KMS-11 (cell line): ENCODE measurements around the gene RING1.

Experiments
- H2AFZ ChIP-seq: fragments of 200-600 bp; sonication (generic); 2 replicates; pipeline ENCODE4 v1.6.1; 2016; ENCODE audit warnings: antibody characterized with exemption, mixed run types, low read depth
- H3K27ac ChIP-seq: fragments of 200-600 bp; sonication (generic); 2 replicates; pipeline ENCODE4 v1.6.1; 2016; ENCODE audit warnings: mild to moderate bottlenecking, mixed run types
- H3K27me3 ChIP-seq: fragments of 200-600 bp; sonication (generic); 2 replicates; pipeline ENCODE4 v1.6.1; 2017; ENCODE audit warnings: mild to moderate bottlenecking, low read depth, mixed run types, moderate library complexity; ENCODE audit not compliant: insufficient read depth
- H3K36me3 ChIP-seq: fragments of 200-600 bp; sonication (generic); 2 replicates; pipeline ENCODE4 v1.6.1; 2017; ENCODE audit warnings: mild to moderate bottlenecking, mixed run types; ENCODE audit not compliant: insufficient read depth
- H3K4me1 ChIP-seq: fragments of 200-600 bp; sonication (generic); 2 replicates; pipeline ENCODE4 v1.6.1; 2016; ENCODE audit warnings: mild to moderate bottlenecking, low read depth, mixed run types; ENCODE audit not compliant: poor library complexity, severe bottlenecking
- H3K4me2 ChIP-seq: fragments of 200-600 bp; sonication (generic); 2 replicates; pipeline ENCODE4 v1.7.0; 2016; ENCODE audit warnings: mild to moderate bottlenecking, mixed run types
- H3K4me3 ChIP-seq: fragments of 200-600 bp; sonication (generic); IDR thresholded peaks from 2 replicates; pipeline ENCODE4 v1.6.1; 2017; ENCODE audit warnings: low read depth, low read length, mixed read lengths; ENCODE audit not compliant: insufficient read depth
- H3K79me2 ChIP-seq: fragments of 200-600 bp; sonication (generic); 2 replicates; pipeline ENCODE4 v1.6.1; 2016; ENCODE audit warnings: low read depth, mixed run types; ENCODE audit not compliant: insufficient read depth
- H3K9ac ChIP-seq: fragments of 200-600 bp; sonication (generic); 2 replicates; pipeline ENCODE4 v1.6.1; 2016; ENCODE audit warnings: mild to moderate bottlenecking, mixed run types
- H4K20me1 ChIP-seq: fragments of 200-600 bp; sonication (generic); 2 replicates; pipeline ENCODE4 v1.6.1; 2016; ENCODE audit warnings: mild to moderate bottlenecking, mixed run types; ENCODE audit not compliant: insufficient read depth
- TF ChIP-seq, protein P1 (sequence below): fragments of 200-600 bp; sonication (generic); conservative IDR thresholded peaks from 2 replicates; pipeline ENCODE4 v1.6.1; 2017; ENCODE audit warnings: low read depth, mild to moderate bottlenecking, antibody characterized with exemption, low read length, moderate library complexity, mixed read lengths

RING1 gene

DNA sequence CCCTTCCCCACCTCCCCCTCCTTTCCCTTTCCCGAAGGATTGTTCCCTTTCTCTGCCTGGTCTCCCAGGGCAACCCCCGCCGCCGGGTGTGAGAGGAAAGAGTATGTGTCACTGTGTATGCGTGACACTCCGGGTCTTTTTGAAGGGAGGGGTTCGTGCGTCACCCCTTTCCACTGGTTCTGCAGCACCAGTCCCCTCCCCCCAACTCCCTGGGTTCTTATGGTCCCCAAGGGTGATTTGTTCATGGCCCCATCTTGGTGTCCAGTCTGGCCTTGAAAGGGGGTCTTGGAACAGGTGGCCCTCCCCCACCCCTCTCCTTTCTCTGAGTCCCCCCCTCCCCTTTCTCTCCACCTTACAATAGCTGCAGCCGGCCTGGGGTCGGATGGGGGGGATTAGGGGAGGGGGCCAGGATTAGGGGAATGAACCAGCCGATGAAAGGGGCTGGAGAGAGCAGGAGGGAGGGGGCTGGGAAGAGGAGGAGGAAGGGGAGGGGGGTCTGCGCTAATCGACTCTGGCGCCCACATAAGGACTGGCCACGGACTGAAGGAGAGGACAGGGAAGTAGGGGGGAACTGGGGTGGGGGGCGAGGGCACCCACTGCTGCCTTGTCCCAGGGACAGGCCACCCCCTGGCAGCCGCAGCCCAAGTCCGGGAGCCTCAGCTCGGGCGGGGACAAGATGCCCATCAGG lies 1.3 kb upstream of the RING1 start:
- Histone ChIP-seq H3K4me3 (peak overlapping the region; percentile 22), H3K4me1 (peaks cover 28% of the 10 kb centered on the region), H3K4me2 (peak overlapping the region; percentile 94), H3K79me2 (peaks cover 4% of the 10 kb centered on the region), H3K27ac (no peak overlapping the region), H4K20me1 (no peaks in the 10 kb centered on the region), H2AFZ (no peak overlapping the region), H3K36me3 (no peaks in the 10 kb centered on the region), H3K9ac (peak overlapping the region; percentile 87; the same call in 1 of the 2 replicates), H3K27me3 (no peaks in the 10 kb centered on the region)
- TF ChIP-seq, protein P1, sequence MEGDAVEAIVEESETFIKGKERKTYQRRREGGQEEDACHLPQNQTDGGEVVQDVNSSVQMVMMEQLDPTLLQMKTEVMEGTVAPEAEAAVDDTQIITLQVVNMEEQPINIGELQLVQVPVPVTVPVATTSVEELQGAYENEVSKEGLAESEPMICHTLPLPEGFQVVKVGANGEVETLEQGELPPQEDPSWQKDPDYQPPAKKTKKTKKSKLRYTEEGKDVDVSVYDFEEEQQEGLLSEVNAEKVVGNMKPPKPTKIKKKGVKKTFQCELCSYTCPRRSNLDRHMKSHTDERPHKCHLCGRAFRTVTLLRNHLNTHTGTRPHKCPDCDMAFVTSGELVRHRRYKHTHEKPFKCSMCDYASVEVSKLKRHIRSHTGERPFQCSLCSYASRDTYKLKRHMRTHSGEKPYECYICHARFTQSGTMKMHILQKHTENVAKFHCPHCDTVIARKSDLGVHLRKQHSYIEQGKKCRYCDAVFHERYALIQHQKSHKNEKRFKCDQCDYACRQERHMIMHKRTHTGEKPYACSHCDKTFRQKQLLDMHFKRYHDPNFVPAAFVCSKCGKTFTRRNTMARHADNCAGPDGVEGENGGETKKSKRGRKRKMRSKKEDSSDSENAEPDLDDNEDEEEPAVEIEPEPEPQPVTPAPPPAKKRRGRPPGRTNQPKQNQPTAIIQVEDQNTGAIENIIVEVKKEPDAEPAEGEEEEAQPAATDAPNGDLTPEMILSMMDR, result no peak

DNA sequence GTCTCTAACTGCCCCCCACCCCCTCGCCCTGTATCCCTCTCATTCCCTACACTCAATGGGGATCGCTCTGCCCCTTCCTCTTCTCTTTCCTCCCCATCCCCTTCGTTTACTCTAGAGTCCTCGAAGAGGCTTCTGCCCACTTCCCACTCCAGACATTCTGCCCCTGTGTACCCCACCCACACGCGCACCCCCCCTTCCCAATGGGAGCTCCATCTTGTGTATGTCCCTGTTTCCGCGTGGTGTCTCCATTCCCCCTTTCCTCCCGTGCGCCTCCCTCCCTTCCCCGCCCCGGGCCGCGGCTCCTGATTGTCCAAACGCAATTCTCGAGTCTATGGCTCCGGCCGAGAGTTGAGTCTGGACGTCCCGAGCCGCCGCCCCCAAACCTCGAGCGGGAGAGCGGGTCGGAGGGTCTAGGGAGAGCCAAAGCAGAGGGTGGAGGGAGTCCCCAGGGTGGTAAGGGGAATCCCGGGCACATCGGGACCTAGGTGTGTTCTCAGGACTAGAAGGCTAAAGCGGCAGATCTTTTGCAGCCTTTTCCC lies 679 bp upstream of the RING1 start:
- TF ChIP-seq, protein P1, result no peak
- Histone ChIP-seq H3K4me1 (peaks cover 26% of the 10 kb centered on the region), H3K9ac (peak overlapping the region; percentile 87), H3K27ac (peak overlapping the region; percentile 78), H3K36me3 (no peaks in the 10 kb centered on the region), H3K4me2 (peak overlapping the region; percentile 94), H4K20me1 (no peaks in the 10 kb centered on the region), H3K79me2 (no peaks in the 10 kb centered on the region), H3K27me3 (no peaks in the 10 kb centered on the region), H2AFZ (peak overlapping the region; percentile 83), H3K4me3 (peak overlapping the region; percentile 22)

DNA sequence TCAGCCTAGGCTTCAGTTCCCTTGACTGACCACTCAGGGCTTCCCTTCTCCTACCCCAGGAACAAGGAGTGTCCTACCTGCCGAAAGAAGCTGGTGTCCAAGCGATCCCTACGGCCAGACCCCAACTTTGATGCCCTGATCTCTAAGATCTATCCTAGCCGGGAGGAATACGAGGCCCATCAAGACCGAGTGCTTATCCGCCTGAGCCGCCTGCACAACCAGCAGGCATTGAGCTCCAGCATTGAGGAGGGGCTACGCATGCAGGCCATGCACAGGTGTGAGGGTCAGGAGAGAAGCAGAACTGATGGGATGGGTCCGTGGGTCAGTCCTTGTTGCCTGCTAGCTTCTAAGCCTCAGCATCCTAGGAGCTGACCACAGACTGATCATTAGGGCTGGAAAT lies 1.6 kb downstream of the RING1 start:
- H3K27ac ChIP-seq, result no peak overlapping the region
- H3K4me1 ChIP-seq, result peaks cover 15% of the 10 kb centered on the region
- no peak overlapping the region for H3K4me3 ChIP-seq
- no peaks in the 10 kb centered on the region for H4K20me1 ChIP-seq
- H3K9ac ChIP-seq, result no peak overlapping the region
- H3K79me2 ChIP-seq, result no peaks in the 10 kb centered on the region
- H3K27me3 ChIP-seq, result no peaks in the 10 kb centered on the region
- TF ChIP-seq, protein P1, result no peak
- H2AFZ ChIP-seq, result no peak overlapping the region
- H3K36me3 ChIP-seq, result no peaks in the 10 kb centered on the region
- no peak overlapping the region for H3K4me2 ChIP-seq

DNA sequence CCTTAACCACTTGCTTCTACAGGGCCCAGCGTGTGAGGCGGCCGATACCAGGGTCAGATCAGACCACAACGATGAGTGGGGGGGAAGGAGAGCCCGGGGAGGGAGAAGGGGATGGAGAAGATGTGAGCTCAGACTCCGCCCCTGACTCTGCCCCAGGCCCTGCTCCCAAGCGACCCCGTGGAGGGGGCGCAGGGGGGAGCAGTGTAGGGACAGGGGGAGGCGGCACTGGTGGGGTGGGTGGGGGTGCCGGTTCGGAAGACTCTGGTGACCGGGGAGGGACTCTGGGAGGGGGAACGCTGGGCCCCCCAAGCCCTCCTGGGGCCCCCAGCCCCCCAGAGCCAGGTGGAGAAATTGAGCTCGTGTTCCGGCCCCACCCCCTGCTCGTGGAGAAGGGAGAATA lies 2.8 kb downstream of the RING1 start:
- H3K27ac ChIP-seq, result no peak overlapping the region
- H3K4me1 ChIP-seq, result peaks cover 3% of the 10 kb centered on the region
- no peak overlapping the region for H3K9ac ChIP-seq
- no peaks in the 10 kb centered on the region for H4K20me1 ChIP-seq
- TF ChIP-seq, protein P1, result no peak
- no peak overlapping the region for H3K4me3 ChIP-seq
- H3K36me3 ChIP-seq, result no peaks in the 10 kb centered on the region
- H3K79me2 ChIP-seq, result no peaks in the 10 kb centered on the region
- H3K27me3 ChIP-seq, result no peaks in the 10 kb centered on the region
- H2AFZ ChIP-seq, result no peak overlapping the region
- no peak overlapping the region for H3K4me2 ChIP-seq
